Activated T-cell treated with anti-CD3 and anti-CD28 coated beads, Interleukin-2, amount 50 U/mL, for 24 hours (primary cell): Measurements from ENCODE around the gene LYSMD2.

Source experiments
- DNase-seq: peaks from one replicate; pipeline ENCODE4 v3.0.0-alpha.2; 2020
- H3K27ac Mint-ChIP-seq: 2 replicates; pipeline ENCODE4 v1.8.0; 2020; ENCODE audit warnings: mild to moderate bottlenecking, mixed read lengths
- H3K27me3 Mint-ChIP-seq: 2 replicates; pipeline ENCODE4 v1.8.0; 2020; ENCODE audit warnings: mixed read lengths
- H3K36me3 Mint-ChIP-seq: 2 replicates; pipeline ENCODE4 v1.8.0; 2020; ENCODE audit warnings: low read depth, mixed read lengths
- H3K4me1 Mint-ChIP-seq: 2 replicates; pipeline ENCODE4 v1.8.0; 2020; ENCODE audit warnings: low read depth, mixed read lengths
- H3K4me3 Mint-ChIP-seq: 2 replicates; pipeline ENCODE4 v1.8.0; 2020; ENCODE audit warnings: mild to moderate bottlenecking, moderate library complexity, mixed read lengths
- H3K9me3 Mint-ChIP-seq: 2 replicates; pipeline ENCODE4 v1.8.0; 2020; ENCODE audit warnings: mixed read lengths

LYSMD2 gene

GRCh38 chr15:51736751-51737521, 519 bp downstream of the LYSMD2 start:
- Mint-ChIP-seq H3K9me3 (no peaks in the 10 kb centered on the region), H3K27ac (peak overlapping the region; percentile 93), H3K4me3 (peak overlapping the region; percentile 85), H3K36me3 (peaks cover 13% of the 10 kb centered on the region), H3K4me1 (peaks cover 62% of the 10 kb centered on the region), H3K27me3 (no peaks in the 10 kb centered on the region)
- peak; percentile 81 for DNase-seq

GRCh38 chr15:51736069-51736468, 1.4 kb downstream of the LYSMD2 start:
- no peaks in the 10 kb centered on the region for H3K9me3 Mint-ChIP-seq
- H3K36me3 Mint-ChIP-seq = peaks cover 20% of the 10 kb centered on the region
- H3K27me3 Mint-ChIP-seq = no peaks in the 10 kb centered on the region
- H3K4me1 Mint-ChIP-seq = peaks cover 71% of the 10 kb centered on the region
- no peak for DNase-seq
- H3K4me3 Mint-ChIP-seq = peak overlapping the region; percentile 85
- H3K27ac Mint-ChIP-seq = peak overlapping the region; percentile 93

- no peak for DNase-seq
- H3K9me3 Mint-ChIP-seq = no peaks in the 10 kb centered on the region
- peaks cover 77% of the 10 kb centered on the region for H3K4me1 Mint-ChIP-seq
- H3K4me3 Mint-ChIP-seq = peak overlapping the region; percentile 85
- peaks cover 25% of the 10 kb centered on the region for H3K36me3 Mint-ChIP-seq
- peak overlapping the region; percentile 93 for H3K27ac Mint-ChIP-seq
- no peaks in the 10 kb centered on the region for H3K27me3 Mint-ChIP-seq
These were observed 2.0 kb downstream of the LYSMD2 start for GRCh38 chr15:51735228-51736010.

GRCh38 chr15:51732646-51733045, 4.8 kb downstream of the LYSMD2 start:
- H3K27me3 Mint-ChIP-seq = no peaks in the 10 kb centered on the region
- H3K36me3 Mint-ChIP-seq = peaks cover 33% of the 10 kb centered on the region
- peak overlapping the region; percentile 90 for H3K27ac Mint-ChIP-seq
- no peak overlapping the region for H3K4me3 Mint-ChIP-seq
- H3K9me3 Mint-ChIP-seq = no peaks in the 10 kb centered on the region
- peaks cover 82% of the 10 kb centered on the region for H3K4me1 Mint-ChIP-seq
- no peak for DNase-seq

GRCh38 chr15:51731549-51732267, 5.7 kb downstream of the LYSMD2 start:
- H3K9me3 Mint-ChIP-seq = no peaks in the 10 kb centered on the region
- peak overlapping the region; percentile 71 for H3K4me3 Mint-ChIP-seq
- peak; percentile 43 for DNase-seq
- peaks cover 90% of the 10 kb centered on the region for H3K4me1 Mint-ChIP-seq
- peaks cover 33% of the 10 kb centered on the region for H3K36me3 Mint-ChIP-seq
- H3K27me3 Mint-ChIP-seq = no peaks in the 10 kb centered on the region
- H3K27ac Mint-ChIP-seq = peak overlapping the region; percentile 90

GRCh38 chr15:51727141-51727897, 10.1 kb downstream of the LYSMD2 start:
- Mint-ChIP-seq H3K27me3 (no peaks in the 10 kb centered on the region), H3K9me3 (no peaks in the 10 kb centered on the region), H3K4me1 (peaks cover 69% of the 10 kb centered on the region), H3K27ac (peak overlapping the region; percentile 55), H3K4me3 (no peak overlapping the region), H3K36me3 (peaks cover 42% of the 10 kb centered on the region)
- DNase-seq = no peak

- Mint-ChIP-seq H3K4me1 (peaks cover 67% of the 10 kb centered on the region), H3K4me3 (no peak overlapping the region), H3K27me3 (no peaks in the 10 kb centered on the region), H3K36me3 (peaks cover 44% of the 10 kb centered on the region), H3K9me3 (no peaks in the 10 kb centered on the region), H3K27ac (peak overlapping the region; percentile 5)
- peak; percentile 49 for DNase-seq
These were observed 11.0 kb downstream of the LYSMD2 start for GRCh38 chr15:51726302-51727073.

GRCh38 chr15:51724673-51725072, 12.8 kb downstream of the LYSMD2 start:
- H3K4me3 Mint-ChIP-seq = no peak overlapping the region
- H3K36me3 Mint-ChIP-seq = peaks cover 42% of the 10 kb centered on the region
- DNase-seq = no peak
- H3K27ac Mint-ChIP-seq = peak overlapping the region; percentile 51
- H3K27me3 Mint-ChIP-seq = no peaks in the 10 kb centered on the region
- no peaks in the 10 kb centered on the region for H3K9me3 Mint-ChIP-seq
- peaks cover 59% of the 10 kb centered on the region for H3K4me1 Mint-ChIP-seq

GRCh38 chr15:51724199-51724598, 13.3 kb downstream of the LYSMD2 start:
- H3K27me3 Mint-ChIP-seq = no peaks in the 10 kb centered on the region
- peaks cover 56% of the 10 kb centered on the region for H3K4me1 Mint-ChIP-seq
- no peaks in the 10 kb centered on the region for H3K9me3 Mint-ChIP-seq
- no peak overlapping the region for H3K4me3 Mint-ChIP-seq
- DNase-seq = no peak
- H3K27ac Mint-ChIP-seq = no peak overlapping the region
- H3K36me3 Mint-ChIP-seq = peaks cover 42% of the 10 kb centered on the region

- Mint-ChIP-seq H3K4me1 (peaks cover 35% of the 10 kb centered on the region), H3K27ac (peak overlapping the region; percentile 29), H3K4me3 (no peak overlapping the region), H3K36me3 (peaks cover 36% of the 10 kb centered on the region), H3K9me3 (no peaks in the 10 kb centered on the region), H3K27me3 (no peaks in the 10 kb centered on the region)
- DNase-seq = no peak
These were observed 16.1 kb downstream of the LYSMD2 start for GRCh38 chr15:51721199-51721960.

- H3K36me3 Mint-ChIP-seq = peaks cover 36% of the 10 kb centered on the region
- H3K27ac Mint-ChIP-seq = no peak overlapping the region
- no peaks in the 10 kb centered on the region for H3K27me3 Mint-ChIP-seq
- H3K4me3 Mint-ChIP-seq = no peak overlapping the region
- DNase-seq = no peak
- H3K4me1 Mint-ChIP-seq = peaks cover 26% of the 10 kb centered on the region
- H3K9me3 Mint-ChIP-seq = no peaks in the 10 kb centered on the region
These were observed 17.1 kb downstream of the LYSMD2 start for GRCh38 chr15:51720201-51720995.

- H3K27me3 Mint-ChIP-seq = no peaks in the 10 kb centered on the region
- H3K4me1 Mint-ChIP-seq = peaks cover 17% of the 10 kb centered on the region
- H3K9me3 Mint-ChIP-seq = no peaks in the 10 kb centered on the region
- no peak overlapping the region for H3K4me3 Mint-ChIP-seq
- no peak for DNase-seq
- H3K27ac Mint-ChIP-seq = no peak overlapping the region
- H3K36me3 Mint-ChIP-seq = peaks cover 23% of the 10 kb centered on the region
These were observed 18.7 kb downstream of the LYSMD2 start for GRCh38 chr15:51718746-51719145.
